HepG2 (cell line): ENCODE data around the gene MIA2. TPM values are rescaled to one million over a fixed set of nuclear protein-coding genes. Genes with fewer than 3 reads are reported as not detected.

Experiments
- ATAC-seq: fragments of 200-7000 bp; cut with Tn5 transposase; 3 replicates; pipeline ENCODE4 v1.9.1; 2020; ENCODE audit warnings: mild to moderate bottlenecking, moderate library complexity
- BruUV-seq: library from RNA; stranded (reverse); fragments of 400-500 nt; replicated peaks from 2 replicates; lab custom pipeline; 2021; lab: Mats Ljungman, UMichigan
- CTCF ChIA-PET: fragments of 300-600 bp; formaldehyde crosslinking; extraction: SDS; loops from one replicate; lab custom pipeline; 2021; ENCODE audit warnings: low total read pairs, inconsistent platforms, low intra/inter-chr PET ratio; lab: Yijun Ruan, JAX
- POLR2A ChIA-PET: fragments of 350-600 bp; sonication (Branson Sonifier 250); formaldehyde crosslinking; loops from one replicate; lab custom pipeline; 2020; ENCODE audit warnings: antibody characterized with exemption, inconsistent platforms; lab: Yijun Ruan, JAX
- DNase-seq: peaks from one replicate; pipeline ENCODE4 v3.0.0-alpha.2; 2015; ENCODE audit warnings: low spot score
- FAIRE-seq: peaks from 3 replicates; lab custom pipeline; 2011; peaks lifted over from hg19 to GRCh38; lab: Jason Lieb, UNC
- H2AFZ ChIP-seq: one replicate; pipeline ENCODE4 v1.6.1; 2011; ENCODE audit warnings: low read length, inconsistent platforms
- H3K27ac ChIP-seq: fragments of 300-600 bp; 3 replicates; pipeline ENCODE4 v1.8.0; 2011; ENCODE audit warnings: mixed run types, mild to moderate bottlenecking, mixed read lengths, low read length, inconsistent platforms; ENCODE audit not compliant: insufficient read depth; ENCODE audit errors: extremely low read length
- H3K27me3 ChIP-seq, 2 experiments: fragments of 200-600 bp in 1 of 2; 2 replicates in 1 of 2; 3 replicates in 1 of 2; pipeline versions ENCODE4 v1.6.0 to v1.8.0; 2011; ENCODE audit warnings: low read length in 2 of 2, mild to moderate bottlenecking in 2 of 2, moderate library complexity in 2 of 2, inconsistent platforms in 1 of 2; ENCODE audit not compliant: insufficient read depth in 2 of 2, control insufficient read depth in 1 of 2
- H3K36me3 ChIP-seq, 2 experiments: fragments of 200-600 bp in 1 of 2; replicated peaks in 1 of 2; 2 replicates in 1 of 2; 3 replicates in 1 of 2; pipeline versions ENCODE4 v1.5.1 to v1.8.0; 2011; ENCODE audit warnings: low read length in 2 of 2, inconsistent platforms in 1 of 2; ENCODE audit not compliant: insufficient read depth in 2 of 2, control insufficient read depth in 1 of 2
- H3K4me1 ChIP-seq: 2 replicates; pipeline ENCODE4 v1.5.1; 2012; ENCODE audit warnings: low read length, inconsistent platforms; ENCODE audit not compliant: insufficient read depth
- H3K4me2 ChIP-seq: 2 replicates; pipeline ENCODE4 v1.6.0; 2011; ENCODE audit warnings: low read depth, low read length, inconsistent platforms
- H3K4me3 ChIP-seq, 3 experiments: fragments of 200-600 bp in 1 of 3; sonication (generic), shearing (Covaris generic) in 1 of 3; replicated peaks in 1 of 3; 2 replicates each; pipeline ENCODE4 v1.5.1; 2011 to 2016; ENCODE audit warnings: low read length in 3 of 3, inconsistent platforms in 2 of 3, low read depth in 2 of 3, mild to moderate bottlenecking in 2 of 3, control low read depth in 1 of 3, mixed read lengths in 1 of 3; ENCODE audit not compliant: insufficient read depth in 1 of 3
- H3K79me2 ChIP-seq: one replicate; pipeline ENCODE4 v1.6.1; 2011; ENCODE audit warnings: low read length, inconsistent platforms; ENCODE audit not compliant: insufficient read depth
- H3K9ac ChIP-seq: 2 replicates; pipeline ENCODE4 v1.6.0; 2011; ENCODE audit warnings: mild to moderate bottlenecking, low read depth, low read length, inconsistent platforms; ENCODE audit not compliant: insufficient read depth
- H3K9me3 ChIP-seq: 2 replicates; pipeline ENCODE4 v1.5.1; 2012; ENCODE audit warnings: mild to moderate bottlenecking, low read length
- H4K20me1 ChIP-seq: 2 replicates; pipeline ENCODE4 v1.6.0; 2011; ENCODE audit warnings: inconsistent platforms, mild to moderate bottlenecking, low read length, moderate library complexity; ENCODE audit not compliant: insufficient read depth
- ELF4 ChIP-seq: sonication (generic); formaldehyde crosslinking; IDR thresholded peaks from 2 replicates; pipeline ENCODE4 v1.5.0; 2020; ENCODE audit warnings: missing genetic modification reagents, mild to moderate bottlenecking, moderate library complexity, borderline replicate concordance
- FLYWCH1 ChIP-seq: sonication (generic); formaldehyde crosslinking; IDR thresholded peaks from 2 replicates; pipeline ENCODE4 v1.8.1; 2023; ENCODE audit warnings: mild to moderate bottlenecking, missing genetic modification reagents
- MTF1 ChIP-seq: sonication (generic); formaldehyde crosslinking; IDR thresholded peaks from 2 replicates; pipeline ENCODE4 v1.5.0; 2020; ENCODE audit warnings: missing genetic modification reagents
- NCOR1 ChIP-seq: fragments of 200-600 bp; sonication (generic); IDR thresholded peaks from 2 replicates; pipeline ENCODE4 v1.7.0; 2017; ENCODE audit warnings: antibody characterized with exemption, low read length, borderline replicate concordance
- NR2F6 ChIP-seq, 2 experiments: IDR thresholded peaks; 2 replicates each; pipeline ENCODE4 v1.6.1; 2016; ENCODE audit warnings: antibody characterized with exemption in 1 of 2, mild to moderate bottlenecking in 1 of 2
- RCOR2 ChIP-seq: IDR thresholded peaks from 2 replicates; pipeline ENCODE4 v1.6.1; 2016; ENCODE audit warnings: missing biosample characterization, missing genetic modification reagents
- ZNF337 ChIP-seq: sonication (generic); formaldehyde crosslinking; IDR thresholded peaks from 2 replicates; pipeline ENCODE4 v1.5.1; 2020; ENCODE audit warnings: missing genetic modification reagents, low read depth, mild to moderate bottlenecking, borderline replicate concordance
- ZNF407 ChIP-seq: sonication (generic); formaldehyde crosslinking; IDR thresholded peaks from one replicate; pipeline ENCODE4 v1.5.1; 2020; ENCODE audit warnings: mild to moderate bottlenecking, missing genetic modification reagents; ENCODE audit errors: not compliant biosample characterization
- WGBS: methylation state at CpG from one replicate; pipeline ENCODE4 v1.1.6; 2017; ENCODE audit warnings: low lambda C conversion rate; 5-methylcytosine and 5-hydroxymethylcytosine counted together
- in situ Hi-C: cut with HindIII; loops from 2 replicates; pipeline ENCODE4 v1.10.0; 2017; ENCODE audit warnings: low pct_unique_long_range_greater_than_20kb; ENCODE audit not compliant: extremely low pct_ligation_motif_present
- intact Hi-C: fragments of 100-400 bp; cut with micrococcal nuclease; formaldehyde crosslinking; loops from one replicate; pipeline ENCODE4 v1.10.0; 2022; ENCODE audit not compliant: unreplicated experiment
- polyA plus RNA-seq, 8 experiments: library from polyadenylated mRNA; depleted of rRNA in 3 of 8; stranded (reverse) in 7 of 8; unstranded in 1 of 8; fragments of >200 nt; fragmentation: Illumina TruSeq in 4 of 8; extraction: Trizol in 4 of 8; gene quantifications; 2 replicates each; pipeline versions ENCODE4 v1.2.1 to v1.2.3, GENCODE V29; 2011 to 2016; ENCODE audit warnings: low read depth in 4 of 8, missing spikeins in 1 of 8, mixed read lengths in 1 of 8; ENCODE audit not compliant: insufficient read depth in 1 of 8
- total RNA-seq, 5 experiments: library from RNA; depleted of rRNA; stranded (reverse); fragments of >200 nt; fragmentation: Illumina TruSeq; extraction: Trizol; gene quantifications; 2 replicates each; pipeline ENCODE4 v1.2.3, GENCODE V29; 2016; ENCODE audit warnings: low read depth in 1 of 5

The MIA2 gene
- total and polyA plus RNA-seq, 2 of the 13 experiments (the other 11 are each of a cell fraction or from before 2014, with no cell fraction given), result 134 to 158 TPM

DNA sequence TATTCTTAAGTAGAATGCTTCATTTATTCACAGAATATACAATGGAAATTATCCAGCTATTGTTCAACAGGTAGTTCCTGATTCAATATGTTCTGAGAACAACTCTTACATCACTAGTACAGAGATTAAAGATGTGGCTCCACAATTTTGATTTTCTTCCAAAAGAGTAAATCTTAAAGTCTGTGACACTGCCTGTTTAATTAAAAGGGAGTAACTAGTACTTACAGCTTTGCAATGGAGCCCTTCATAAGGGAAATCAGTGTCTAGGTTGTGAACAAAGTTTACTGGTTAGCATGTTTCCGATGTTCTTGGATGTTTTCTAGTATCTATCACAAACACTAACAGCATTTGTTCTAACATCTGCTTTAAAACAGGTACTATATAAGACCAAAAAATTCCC is 30.8 kb downstream of the MIA2 start (continued):
- TF ChIP-seq RCOR2 (no peak), ZNF337 (CRISPR knock-in tag) (0 out of 2 replicates have a peak, but pooled peaks have one; percentile 31), FLYWCH1 (CRISPR knock-in tag) (no peak), ZNF407 (CRISPR knock-in tag) (no peak)

- Histone ChIP-seq H3K27me3 (no peaks in the 10 kb centered on the region; a peak in 1 of 5 replicates), H3K36me3 (0 out of 5 replicates have a peak, but pooled peaks cover 0 to 3% of the 10 kb centered on the region in 2 experiments), H3K4me1 (peaks cover 39% of the 10 kb centered on the region), H4K20me1 (peaks cover 7% of the 10 kb centered on the region), H2AFZ (no peak overlapping the region), H3K79me2 (peaks cover 33% of the 10 kb centered on the region), H3K27ac (no peak overlapping the region), H3K4me2 (peak overlapping the region; percentile 4; the same call in 1 of the 2 replicates), H3K9me3 (no peaks in the 10 kb centered on the region), H3K4me3 (no peak overlapping the region), H3K9ac (no peak overlapping the region)
- intact Hi-C loops (no loop called here), in situ Hi-C loops (no loop called here)
- WGBS, result 25% methylated on average over 2 of the region's 2 CpGs
- TF ChIP-seq MTF1 (CRISPR knock-in tag) (no peak), ELF4 (CRISPR knock-in tag) (0 out of 2 replicates have a peak, but pooled peaks have one; percentile 0), NCOR1 (peak; percentile 51; the same call in 1 of the 2 replicates), NR2F6 (IDR thresholded peaks at IDR 0.05) (0 out of 2 replicates have a peak, but pooled peaks have one; percentile 22), NR2F6 (CRISPR knock-in tag; IDR thresholded peaks at IDR 0.05) (no peak)
- no peak for FAIRE-seq
- POLR2A ChIA-PET, result interaction anchor here (0.8 to 5.7 kb wide), 7 partner anchors 15 to 162 kb away, joined by 3 to 138 read pairs (median 23); partner anchors contain the start of genes MIA2, PNN, SEC23A and TRAPPC6B
- DNase-seq, result no peak
- BruUV-seq, result no TSS peak
- CTCF ChIA-PET, result no interaction called here
- no peak for ATAC-seq
These were observed 31.3 kb downstream of the MIA2 start for GRCh38 chr14:39265033-39265432.
